Measurements from ENCODE around the gene CC2D1A. TPM values are rescaled to one million over a fixed set of nuclear protein-coding genes. Genes with fewer than 3 reads are reported as not detected.

The CC2D1A gene
- total RNA-seq, 1 donor = 16.6 TPM

- no peak for DNase-seq (ENCODE audit: low read depth)
- TF ChIP-seq CTCF (IDR thresholded peaks at IDR 0.05; ENCODE audit: insufficient read depth, low read length) = no peak
- no peak overlapping the region for H3K4me3 ChIP-seq (ENCODE audit: low read depth, low read length)
Observed at GRCh38 chr19:13870873-13871272, 35.1 kb upstream of the CC2D1A start.

- DNase-seq (ENCODE audit: low read depth) = no peak
- H3K4me3 ChIP-seq (ENCODE audit: low read depth, low read length) = no peak overlapping the region
- no peak for TF ChIP-seq CTCF (IDR thresholded peaks at IDR 0.05; ENCODE audit: insufficient read depth, low read length)
Observed at GRCh38 chr19:13872339-13872694, 33.7 kb upstream of the CC2D1A start.

DNA sequence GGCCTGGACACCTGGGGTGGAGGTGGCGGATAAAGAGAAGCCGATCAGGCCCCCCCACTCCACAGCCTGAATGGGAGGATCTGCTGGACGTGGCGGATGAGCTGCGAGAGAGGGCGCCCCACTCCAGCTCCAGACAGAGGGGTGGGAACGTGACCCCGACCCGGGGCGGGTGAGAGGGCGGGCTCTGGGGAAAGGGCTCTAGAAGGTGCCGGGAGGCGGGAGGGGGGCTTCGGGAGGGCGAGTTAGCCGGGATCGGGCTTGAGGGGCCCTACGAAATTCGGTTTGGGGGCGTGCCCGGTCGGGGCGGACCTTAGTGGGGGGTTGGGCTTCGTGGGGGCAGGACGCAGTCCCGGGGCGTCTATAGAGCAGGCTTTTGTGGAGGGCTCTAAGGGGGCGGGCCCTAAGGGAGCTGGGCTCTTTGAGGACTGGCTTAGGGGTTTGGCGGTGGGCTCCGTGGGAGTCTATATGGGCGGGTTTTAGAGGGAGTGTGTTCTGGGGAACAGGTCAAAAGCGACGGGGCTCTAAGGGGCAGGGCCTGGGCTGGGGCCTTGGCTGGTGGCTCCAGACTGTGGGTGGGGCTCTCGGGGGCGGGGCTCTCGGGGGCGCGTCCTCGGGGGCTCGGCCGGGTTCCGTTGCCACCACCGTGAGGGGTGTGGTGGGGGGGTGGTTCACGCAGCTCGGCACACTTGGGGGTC lies 33.2 kb upstream of the CC2D1A start:
- TF ChIP-seq CTCF (IDR thresholded peaks at IDR 0.05; ENCODE audit: insufficient read depth, low read length) = no peak
- no peak overlapping the region for H3K4me3 ChIP-seq (ENCODE audit: low read depth, low read length)
- no peak for DNase-seq (ENCODE audit: low read depth)

DNA sequence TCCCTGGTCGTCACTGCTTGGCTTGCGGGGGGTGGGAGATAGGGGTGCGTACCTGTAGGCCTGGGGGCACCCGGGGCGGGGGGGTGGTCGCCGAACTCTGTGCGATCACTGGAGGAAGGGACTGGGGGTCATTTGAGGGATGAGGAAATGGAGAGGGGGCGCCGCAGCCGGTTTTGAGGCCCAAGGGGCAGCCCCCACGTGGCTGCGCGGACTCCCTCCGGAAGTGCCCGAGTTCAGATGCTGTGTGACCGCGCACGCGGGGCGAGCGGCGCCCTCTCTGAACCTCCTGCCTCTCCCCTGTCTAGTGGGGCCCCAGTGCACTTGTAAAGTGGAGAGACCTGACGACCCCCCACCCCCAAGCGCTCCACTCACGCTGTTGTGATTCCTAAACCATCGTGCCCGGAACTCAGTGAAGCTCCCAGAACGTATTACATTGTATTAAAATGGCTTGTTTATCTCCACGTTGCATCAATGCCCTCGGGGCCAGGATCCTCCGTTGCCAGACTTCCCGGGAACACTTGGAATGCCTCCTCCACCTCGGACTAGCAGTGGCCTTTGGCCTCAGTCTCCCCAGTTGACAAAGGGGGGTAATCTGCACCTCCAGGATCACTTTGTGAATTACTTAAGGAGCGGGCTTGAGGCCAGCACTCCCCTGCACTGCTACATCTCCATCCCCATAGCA lies 32.0 kb upstream of the CC2D1A start:
- no peak overlapping the region for H3K4me3 ChIP-seq (ENCODE audit: low read depth, low read length)
- no peak for TF ChIP-seq CTCF (IDR thresholded peaks at IDR 0.05; ENCODE audit: insufficient read depth, low read length)
- no peak for DNase-seq (ENCODE audit: low read depth)

- no peak overlapping the region for H3K4me3 ChIP-seq (ENCODE audit: low read depth, low read length)
- TF ChIP-seq CTCF (IDR thresholded peaks at IDR 0.05; ENCODE audit: insufficient read depth, low read length) = no peak
- no peak for DNase-seq (ENCODE audit: low read depth)
Observed at GRCh38 chr19:13875824-13876223, 30.2 kb upstream of the CC2D1A start.

GRCh38 chr19:13876834-13877233 lies 29.2 kb upstream of the CC2D1A start, which contains the start of gene NANOS3:
Gene NANOS3 (plus strand): TSS chr19:13877134. CDS start chr19:13877249, 115 bp downstream.
- no peak for TF ChIP-seq CTCF (IDR thresholded peaks at IDR 0.05; ENCODE audit: insufficient read depth, low read length)
- H3K4me3 ChIP-seq (ENCODE audit: low read depth, low read length) = no peak within 1 kb of the TSS
- no peak for DNase-seq (ENCODE audit: low read depth)
